ENCODE data around the gene TMEM190.

TMEM190 gene

GRCh38 chr19:55352040-55352439 is 24.6 kb upstream of the TMEM190 start:
- DNase-seq = no peak

GRCh38 chr19:55352549-55353145 is 24.0 kb upstream of the TMEM190 start:
- peak; percentile 38 for DNase-seq

GRCh38 chr19:55353356-55353802 is 23.2 kb upstream of the TMEM190 start:
- no peak for DNase-seq

GRCh38 chr19:55353803-55354697 is 22.6 kb upstream of the TMEM190 start:
- DNase-seq = peak; percentile 65

- DNase-seq = no peak
Measured at GRCh38 chr19:55354698-55355212, 21.9 kb upstream of the TMEM190 start, which contains the start of gene COX6B2. TSS of gene COX6B2 (minus strand) at chr19:55354719. CDS start at chr19:55354521, 198 bp downstream.

- no peak for DNase-seq
Measured at GRCh38 chr19:55355213-55355821, 21.3 kb upstream of the TMEM190 start.

GRCh38 chr19:55358493-55358892 is 18.1 kb upstream of the TMEM190 start:
- no peak for DNase-seq

GRCh38 chr19:55358943-55359908 is 17.4 kb upstream of the TMEM190 start:
- peak; percentile 31 for DNase-seq

- DNase-seq = no peak
Measured at GRCh38 chr19:55360902-55361301, 15.7 kb upstream of the TMEM190 start.

GRCh38 chr19:55362174-55362989 is 14.2 kb upstream of the TMEM190 start:
- DNase-seq = no peak

GRCh38 chr19:55362990-55363716 is 13.5 kb upstream of the TMEM190 start, which contains the start of gene GARIN5B:
TSS of gene GARIN5B (minus strand) at chr19:55363260. CDS start at chr19:55363066, 194 bp downstream.
- DNase-seq = no peak

- no peak for DNase-seq
Measured at GRCh38 chr19:55365245-55365644, 11.4 kb upstream of the TMEM190 start.

GRCh38 chr19:55365964-55366363 is 10.7 kb upstream of the TMEM190 start:
- no peak for DNase-seq

GRCh38 chr19:55366790-55367189 is 9.8 kb upstream of the TMEM190 start:
- no peak for DNase-seq

- DNase-seq = peak; percentile 40
Measured at GRCh38 chr19:55368106-55368505, 8.5 kb upstream of the TMEM190 start.

- peak; percentile 68 for DNase-seq
Measured at GRCh38 chr19:55368701-55369563, 7.7 kb upstream of the TMEM190 start.

GRCh38 chr19:55369653-55370304 is 6.8 kb upstream of the TMEM190 start:
- DNase-seq = peak; percentile 81

GRCh38 chr19:55370305-55370988 is 6.2 kb upstream of the TMEM190 start, which contains the start of gene IL11:
TSS of gene IL11 (minus strand) at chr19:55370463. CDS start at chr19:55370310, 153 bp downstream.
- peak; percentile 31 for DNase-seq

Measured in DMS53 (cell line).